RCC 7860 (cell line): ENCODE results near the gene MT1E.

Source experiments
- DNase-seq: peaks from one replicate; pipeline ENCODE4 v3.0.0-alpha.2; 2015; ENCODE audit warnings: low spot score
- FAIRE-seq: peaks from 2 replicates; lab custom pipeline; 2012; peaks lifted over from hg19 to GRCh38; lab: Jason Lieb, UNC

The MT1E gene

DNA sequence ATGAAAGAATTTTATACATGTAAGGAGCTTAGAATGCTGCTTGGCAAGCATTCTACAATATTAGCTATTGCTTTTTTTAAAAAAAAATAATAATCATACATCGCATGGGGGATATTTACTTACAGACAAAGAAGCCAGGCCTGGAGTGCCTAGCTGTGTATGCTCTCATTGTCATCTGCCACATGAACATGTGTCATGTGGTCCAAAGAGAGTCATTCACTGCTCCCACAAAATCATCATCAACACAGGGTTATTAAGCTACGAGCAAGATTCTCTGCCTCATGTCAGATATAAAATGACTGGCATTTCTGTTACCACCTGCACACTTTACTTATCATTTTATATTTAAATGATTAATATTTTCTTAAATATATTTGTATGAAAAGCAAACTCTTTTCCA is 1.9 kb upstream of the MT1E start:
- no peak for FAIRE-seq
- DNase-seq: no peak

DNA sequence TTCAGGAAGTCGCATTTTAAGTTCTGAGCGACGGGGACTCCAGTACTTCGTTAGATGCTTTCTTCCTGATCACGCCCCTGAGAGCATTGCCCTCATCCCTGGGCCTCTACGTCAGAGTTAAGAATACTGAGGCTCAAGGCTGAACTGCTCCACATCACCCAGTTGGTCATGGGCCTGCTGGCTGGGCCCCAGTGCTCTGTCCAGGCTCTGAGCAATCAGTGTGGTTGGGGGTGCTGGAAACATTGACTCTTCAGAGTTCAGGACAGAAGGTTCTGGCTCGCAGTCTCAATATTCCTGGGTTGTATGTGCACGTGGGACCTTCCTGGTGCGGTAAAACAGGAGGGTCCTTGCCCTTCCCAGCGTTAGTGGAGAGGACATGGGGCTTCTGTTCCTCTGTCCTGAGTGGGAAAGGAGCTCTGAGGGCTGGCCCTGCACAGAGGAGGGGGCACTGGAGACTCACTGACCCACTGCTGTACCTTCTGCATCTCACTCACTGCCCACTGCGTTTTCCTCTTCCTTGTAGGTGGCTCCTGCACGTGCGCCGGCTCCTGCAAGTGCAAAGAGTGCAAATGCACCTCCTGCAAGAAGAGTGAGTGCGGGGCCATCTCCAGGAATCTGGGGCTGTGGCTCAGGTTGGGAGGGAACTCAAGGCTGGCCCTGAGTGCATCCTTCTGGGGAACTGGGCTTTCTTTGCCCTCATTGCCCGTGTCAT is 518 bp downstream of the MT1E start:
- FAIRE-seq (no peak), DNase-seq (peak; percentile 53)

DNA sequence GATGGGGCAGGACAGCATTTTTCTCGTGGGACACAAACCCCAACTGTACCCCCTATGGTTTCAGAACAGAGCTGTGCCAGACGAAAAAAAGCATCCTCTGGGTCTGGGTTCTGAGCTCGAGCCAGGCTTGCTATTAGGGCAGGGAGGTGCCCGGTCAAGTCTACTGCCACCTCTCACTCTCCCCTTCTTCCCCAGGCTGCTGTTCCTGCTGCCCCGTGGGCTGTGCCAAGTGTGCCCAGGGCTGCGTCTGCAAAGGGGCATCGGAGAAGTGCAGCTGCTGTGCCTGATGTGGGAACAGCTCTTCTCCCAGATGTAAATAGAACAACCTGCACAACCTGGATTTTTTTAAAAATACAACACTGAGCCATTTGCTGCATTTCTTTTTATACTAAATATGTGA is 1.1 kb downstream of the MT1E start:
- FAIRE-seq (no peak), DNase-seq (no peak)

DNA sequence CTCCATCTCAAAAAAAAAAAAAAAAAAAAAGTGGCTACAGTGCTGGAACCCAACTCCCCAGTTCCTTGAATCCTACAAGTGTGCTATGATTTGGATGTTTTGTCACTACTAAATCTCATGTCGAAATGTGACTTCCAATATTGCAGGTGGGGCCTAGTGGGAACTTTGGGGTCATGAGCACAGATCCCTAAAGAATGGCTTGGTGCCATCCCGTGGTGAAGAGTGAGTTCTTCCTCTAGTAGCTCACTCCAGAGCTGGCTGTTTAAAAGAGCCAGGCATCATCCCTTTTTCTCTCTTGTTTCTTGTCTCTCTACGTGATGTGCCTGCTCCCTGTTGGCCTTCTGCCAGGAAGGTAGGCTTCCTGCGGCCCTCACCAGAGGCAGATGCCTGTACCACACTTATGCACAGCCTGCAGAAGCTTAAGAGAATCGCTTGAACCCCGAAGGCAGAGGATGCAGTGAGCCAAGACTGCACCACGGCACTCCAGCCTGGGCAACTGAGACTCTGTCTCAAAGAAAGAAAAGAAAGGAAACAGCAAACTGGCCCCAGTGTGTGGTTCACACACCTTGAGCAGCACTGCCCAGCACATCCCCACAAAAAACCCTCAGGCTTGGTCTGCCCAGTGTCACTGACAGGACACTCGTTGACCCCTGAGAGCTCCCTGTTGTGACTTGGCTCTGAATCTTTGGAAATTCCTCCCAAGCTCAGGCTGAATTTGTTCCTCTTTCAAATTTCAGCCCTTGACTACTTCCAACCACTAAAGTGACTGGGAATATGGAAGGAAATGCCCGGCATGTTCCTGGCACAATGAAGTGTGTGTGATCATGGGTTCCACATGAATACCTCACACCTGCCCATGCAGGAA is 3.1 kb downstream of the MT1E start:
- FAIRE-seq: no peak
- no peak for DNase-seq

DNA sequence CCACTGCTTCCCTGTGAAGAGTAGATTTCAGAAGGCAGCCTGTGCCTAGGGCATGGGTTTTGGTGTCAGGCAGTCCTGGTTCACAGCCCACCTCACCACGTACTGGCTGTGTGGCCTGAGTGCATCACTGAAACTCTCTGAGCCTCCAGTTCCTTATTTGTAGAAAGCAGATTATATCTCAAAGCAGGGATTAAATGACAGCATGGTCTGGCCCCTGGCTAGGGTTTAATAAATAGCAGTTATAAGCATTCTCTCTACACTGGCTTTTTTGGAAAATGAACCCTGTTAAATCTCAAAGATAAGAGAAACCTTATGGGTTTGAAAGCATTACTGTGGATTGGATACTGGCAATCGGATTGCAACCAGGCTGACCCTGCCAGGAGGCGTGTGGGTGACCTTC is 4.0 kb downstream of the MT1E start:
- FAIRE-seq (no peak), DNase-seq (no peak)

DNA sequence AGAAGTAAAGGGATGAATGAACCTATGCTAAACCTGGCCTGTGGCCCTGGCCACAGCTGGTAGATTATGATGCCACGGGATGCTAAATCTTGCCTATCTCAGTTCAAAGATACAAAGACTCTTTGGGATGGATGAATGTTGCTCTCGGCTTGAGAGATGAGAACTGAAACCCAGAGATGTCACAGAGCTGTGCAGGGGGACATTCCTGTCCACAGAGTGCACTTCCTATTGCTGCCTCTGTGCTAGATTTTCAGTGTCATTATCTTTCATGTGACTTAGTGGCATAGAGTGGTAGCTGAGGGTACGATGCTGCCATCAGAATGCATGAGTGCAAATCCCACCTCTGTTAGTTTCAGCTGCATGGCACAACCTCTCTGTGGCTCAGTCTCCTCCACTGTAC is 4.6 kb downstream of the MT1E start:
- DNase-seq (no peak), FAIRE-seq (no peak)

DNA sequence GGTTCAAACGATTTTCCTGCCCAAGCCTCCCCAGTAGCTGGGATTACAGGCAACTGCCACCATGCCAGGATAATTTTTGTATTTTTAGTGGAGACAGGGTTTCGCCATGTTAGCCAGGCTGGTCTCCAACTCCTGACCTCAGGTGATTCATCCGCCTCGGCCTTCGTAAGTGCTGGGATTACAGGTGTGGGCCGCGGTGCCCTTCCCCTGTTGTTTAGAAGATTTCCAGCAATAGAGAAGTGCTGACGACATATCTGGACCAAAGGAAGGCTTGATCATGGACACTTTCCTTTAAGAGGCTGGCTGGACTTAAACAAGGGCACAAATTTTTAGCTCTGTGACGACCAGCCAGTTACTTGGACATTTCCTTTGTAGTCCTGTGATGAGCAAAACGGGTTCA is 5.6 kb downstream of the MT1E start:
- DNase-seq (no peak), FAIRE-seq (no peak)

DNA sequence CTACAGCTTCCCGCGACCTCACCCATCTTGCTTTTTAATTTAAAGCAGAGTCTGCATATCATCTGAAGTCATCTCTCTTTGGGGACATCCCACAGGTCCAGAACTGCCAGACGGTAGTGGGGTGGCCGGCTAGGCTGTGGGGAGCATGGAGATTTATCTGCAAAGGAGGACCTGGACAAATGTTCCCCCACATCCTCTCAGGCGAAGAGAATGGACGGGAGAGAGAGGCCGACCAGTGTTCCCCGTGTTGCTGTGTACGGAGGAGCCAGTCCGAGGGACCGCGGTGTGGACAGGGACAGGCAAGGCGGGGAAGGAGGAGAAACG is 6.2 kb downstream of the MT1E start:
- FAIRE-seq: no peak

DNA sequence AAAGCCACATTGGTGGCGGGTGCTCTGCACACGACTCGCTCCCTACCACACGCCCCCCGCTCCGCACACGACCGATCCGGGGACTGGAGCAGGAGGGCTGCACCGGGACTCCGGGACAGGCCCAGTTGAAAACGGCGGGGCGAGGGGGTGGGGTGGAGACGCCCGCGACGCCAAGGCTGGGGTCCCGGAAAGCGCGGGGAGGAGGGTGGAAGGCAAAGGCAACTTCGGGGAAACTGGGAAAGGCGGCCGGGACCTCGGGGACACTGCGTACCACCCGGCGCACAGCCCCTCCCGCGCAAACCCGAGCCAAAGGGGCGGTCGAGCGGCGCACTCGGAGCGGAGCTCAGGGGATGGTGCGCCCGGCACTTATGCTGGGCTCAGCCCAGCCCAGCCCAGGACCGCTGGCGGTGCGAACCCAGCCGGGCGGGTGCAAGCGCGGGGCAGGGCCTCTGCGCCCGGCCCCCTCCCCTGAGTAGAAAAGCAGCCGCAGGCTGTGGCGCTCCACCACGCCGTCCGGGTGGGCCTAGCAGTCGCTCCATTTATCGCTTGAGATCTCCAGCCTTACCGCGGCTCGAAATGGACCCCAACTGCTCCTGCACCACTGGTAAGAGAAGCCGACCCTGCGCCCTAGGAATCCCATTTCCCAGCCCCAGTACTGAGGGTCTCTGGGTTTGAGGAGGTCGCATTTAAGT is 6.7 kb downstream of the MT1E start, which contains the start of gene MT1M:
TSS of gene MT1M (plus strand) at position 504 of the 692 bp plus-strand sequence. CDS start at position 577, 73 bp downstream.
- FAIRE-seq: no peak
- DNase-seq: no peak

More for the DNA sequence above, 6.2 kb downstream of the MT1E start:
- DNase-seq: no peak

DNA sequence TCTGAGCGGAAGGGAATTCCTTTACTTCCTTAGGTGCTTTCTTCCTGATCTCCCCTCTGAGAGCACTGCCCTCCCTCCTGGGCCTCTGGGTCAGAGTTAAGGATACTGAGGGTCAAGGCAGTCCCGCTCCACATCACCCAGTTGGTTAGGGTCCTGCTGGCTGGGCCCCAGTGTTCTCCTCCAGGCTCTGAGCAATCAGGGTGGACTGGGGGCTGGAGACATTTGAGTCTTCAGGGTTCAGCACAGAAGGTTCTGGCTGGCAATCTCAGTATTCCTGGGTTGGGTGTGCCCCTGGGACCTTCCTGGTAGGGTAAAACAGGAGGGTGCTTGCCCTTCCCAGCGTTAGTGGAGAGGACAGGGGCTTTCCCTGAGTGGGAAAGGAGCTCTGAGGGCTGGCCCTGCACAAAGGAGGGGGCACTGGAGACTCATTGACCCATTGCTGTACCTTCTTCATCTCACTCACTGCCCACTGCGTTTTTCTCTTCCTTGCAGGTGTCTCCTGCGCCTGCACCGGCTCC is 7.3 kb downstream of the MT1E start:
- no peak for FAIRE-seq

DNA sequence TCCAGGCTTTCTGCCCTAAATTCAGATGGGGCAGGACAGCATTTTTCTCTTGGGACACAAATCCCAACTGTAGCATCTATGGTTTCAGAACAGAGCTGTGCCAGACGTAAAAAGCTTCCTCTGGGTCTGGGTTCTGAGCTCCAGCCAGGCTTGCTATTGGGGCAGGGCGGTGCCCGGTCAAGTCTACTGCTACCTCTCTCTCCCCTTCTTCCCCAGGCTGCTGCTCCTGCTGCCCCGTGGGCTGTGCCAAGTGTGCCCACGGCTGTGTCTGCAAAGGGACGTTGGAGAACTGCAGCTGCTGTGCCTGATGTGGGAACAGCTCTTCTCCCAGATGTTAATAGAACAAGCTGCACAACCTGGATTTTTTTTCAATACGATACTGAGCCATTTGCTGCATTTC is 8.0 kb downstream of the MT1E start:
- no peak for FAIRE-seq
- no peak for DNase-seq

More for the DNA sequence above, 7.3 kb downstream of the MT1E start:
- no peak for DNase-seq

DNA sequence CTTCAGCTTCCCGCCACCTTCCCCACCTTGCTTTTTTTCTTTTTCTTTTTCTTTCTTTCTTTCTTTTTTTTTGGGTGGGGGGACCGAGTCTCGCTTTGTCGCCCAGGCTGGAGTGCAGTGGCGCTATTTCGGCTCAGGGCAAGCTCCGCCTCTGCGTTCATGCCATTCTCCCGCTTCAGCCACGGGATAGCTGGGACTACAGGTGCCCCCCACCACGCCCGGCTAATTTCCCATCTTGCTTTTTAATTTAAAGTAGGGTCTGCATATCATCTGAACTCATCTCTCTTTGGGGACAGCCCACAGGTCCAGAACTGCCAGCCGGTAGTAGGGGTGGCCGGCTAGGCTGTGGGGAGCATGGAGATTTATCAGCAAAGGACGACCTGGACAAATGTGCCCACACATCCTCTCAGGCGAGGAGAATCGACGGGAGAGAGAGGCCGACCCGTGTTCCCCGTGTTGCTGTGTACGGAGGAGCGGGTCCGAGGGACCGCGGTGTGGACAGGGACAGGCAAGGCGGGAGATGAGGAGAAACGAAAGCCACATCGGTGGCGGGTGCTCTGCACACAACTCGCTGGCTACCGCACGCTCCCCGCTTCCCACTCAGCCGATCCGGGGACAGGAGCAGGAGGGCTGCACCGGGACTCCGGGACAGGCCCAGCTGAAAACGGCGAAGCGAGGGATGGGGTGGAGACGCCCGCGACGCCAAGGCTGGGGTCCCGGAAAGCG is 9.3 kb downstream of the MT1E start:
- FAIRE-seq (no peak), DNase-seq (no peak)

DNA sequence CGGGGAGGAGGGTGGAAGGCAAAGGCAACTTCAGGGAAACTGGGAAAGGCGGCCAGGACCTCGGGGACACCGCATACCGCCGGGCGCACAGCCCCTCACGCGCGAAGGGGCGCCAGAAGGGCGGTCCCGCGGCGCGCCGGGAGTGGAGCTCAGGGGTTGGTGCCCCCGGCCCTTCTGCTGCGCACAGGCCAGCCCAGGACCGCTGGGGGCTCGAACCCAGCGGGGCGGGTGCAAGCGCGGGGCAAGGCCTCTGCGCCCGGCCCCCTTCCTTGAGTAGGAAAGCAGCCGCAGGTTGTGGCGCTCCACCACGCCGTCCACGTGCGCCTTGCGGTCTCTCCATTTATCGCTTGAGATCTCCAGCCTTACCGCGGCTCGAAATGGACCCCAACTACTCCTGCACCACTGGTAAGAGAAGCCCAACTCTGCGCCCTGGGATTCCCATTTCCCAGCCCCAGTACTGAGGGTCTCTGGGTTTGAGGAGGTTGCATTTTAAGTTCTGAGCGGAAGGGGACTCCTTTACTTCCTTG is 9.9 kb downstream of the MT1E start:
- no peak for DNase-seq
- no peak for FAIRE-seq

DNA sequence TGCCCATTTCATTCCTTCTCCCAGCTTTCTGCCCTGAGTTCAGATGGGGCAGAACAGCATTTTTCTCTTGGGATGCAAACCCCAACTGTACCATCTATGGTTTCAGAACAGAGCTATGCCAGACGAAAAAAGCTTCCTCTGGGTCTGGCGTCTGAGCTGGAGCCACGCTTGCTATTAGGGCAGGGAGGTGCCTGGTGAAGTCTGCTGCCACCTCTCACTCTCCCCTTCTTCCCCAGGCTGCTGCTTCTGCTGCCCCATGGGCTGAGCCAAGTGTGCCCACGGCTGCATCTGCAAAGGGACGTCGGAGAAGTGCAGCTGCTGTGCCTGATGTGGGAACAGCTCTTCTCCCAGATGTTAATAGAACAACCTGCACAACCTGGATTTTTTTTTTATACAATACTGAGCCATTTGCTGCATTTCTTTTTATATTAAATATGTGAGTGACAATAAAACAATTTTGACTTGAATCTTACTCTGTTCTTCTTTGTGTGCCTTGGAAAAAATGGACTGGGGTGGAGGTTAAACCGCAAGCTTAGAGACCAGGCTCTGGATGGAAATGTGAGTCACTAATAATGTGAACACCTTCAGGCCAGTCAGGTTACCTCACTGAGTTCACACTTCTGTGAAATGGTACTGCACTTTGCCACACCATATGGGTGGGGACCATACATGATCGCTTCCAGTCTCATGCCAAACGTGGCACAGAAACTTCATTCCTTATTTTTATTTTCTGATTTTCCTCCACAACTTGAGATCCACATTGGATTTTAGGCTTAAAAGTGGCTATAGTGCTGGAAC is 11.2 kb downstream of the MT1E start:
- DNase-seq: no peak
- FAIRE-seq: no peak

DNA sequence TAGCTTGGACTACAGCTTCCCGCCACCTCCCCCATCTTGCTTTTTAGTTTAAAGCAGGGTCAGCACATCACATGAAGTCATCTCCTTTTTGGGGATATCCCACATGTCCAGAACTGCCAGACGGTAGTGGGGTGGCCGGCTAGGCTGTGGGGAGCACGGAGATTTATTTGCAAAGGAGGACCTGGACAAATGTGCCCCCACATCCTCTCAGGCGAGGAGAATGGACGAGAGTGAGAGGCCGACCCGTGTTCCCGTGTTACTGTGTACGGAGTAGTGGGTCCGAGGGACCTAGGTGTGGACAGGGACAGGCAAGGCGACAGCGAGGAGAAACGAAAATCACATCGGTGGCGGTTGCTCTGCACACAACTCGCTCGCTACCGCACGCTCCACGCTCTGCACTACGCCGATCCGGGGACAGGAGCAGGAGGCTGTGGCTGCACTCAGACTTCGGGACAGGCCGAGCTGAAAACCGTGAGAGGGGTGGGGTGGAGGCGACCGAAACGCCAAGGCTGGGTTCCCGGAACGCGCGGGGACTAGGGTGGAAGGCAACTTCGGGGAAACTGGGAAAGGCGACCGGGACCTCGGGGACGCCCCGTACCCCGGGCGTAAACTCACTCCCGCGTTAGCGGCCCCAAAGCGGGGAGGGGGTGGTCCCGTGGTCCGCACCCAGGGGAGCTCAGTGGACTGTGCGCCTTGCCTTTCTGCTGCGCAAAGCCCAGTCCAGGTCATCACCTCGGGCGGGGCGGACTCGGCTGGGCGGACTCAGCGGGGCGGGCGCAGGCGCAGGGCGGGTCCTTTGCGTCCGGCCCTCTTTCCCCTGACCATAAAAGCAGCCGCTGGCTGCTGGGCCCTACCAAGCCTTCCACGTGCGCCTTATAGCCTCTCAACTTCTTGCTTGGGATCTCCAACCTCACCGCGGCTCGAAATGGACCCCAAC is 12.5 kb downstream of the MT1E start, which contains the start of gene MT1A:
TSS of gene MT1A (plus strand) at position 853 of the 937 bp plus-strand sequence. CDS start at position 926, 73 bp downstream.
- no peak for FAIRE-seq

DNA sequence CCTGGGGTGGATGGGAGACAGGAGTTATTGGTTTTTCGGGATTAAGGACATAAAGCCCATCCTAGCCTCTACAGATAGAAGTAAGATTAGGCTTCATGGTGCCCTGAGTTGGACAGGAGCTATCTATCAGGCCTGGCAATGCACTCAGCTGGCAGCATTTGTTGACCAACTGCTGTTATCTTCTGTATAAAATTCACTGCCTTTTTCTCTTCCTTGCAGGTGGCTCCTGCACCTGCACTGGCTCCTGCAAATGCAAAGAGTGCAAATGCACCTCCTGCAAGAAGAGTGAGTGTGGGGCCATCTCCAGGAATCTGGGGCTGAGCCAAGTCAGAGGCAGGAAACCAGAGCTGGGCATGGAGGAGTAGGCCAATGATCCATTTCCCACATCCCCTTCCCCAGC is 13.5 kb downstream of the MT1E start:
- FAIRE-seq (no peak), DNase-seq (no peak)

More for the DNA sequence above, 12.5 kb downstream of the MT1E start, which contains the start of gene MT1A:
- DNase-seq: no peak

DNA sequence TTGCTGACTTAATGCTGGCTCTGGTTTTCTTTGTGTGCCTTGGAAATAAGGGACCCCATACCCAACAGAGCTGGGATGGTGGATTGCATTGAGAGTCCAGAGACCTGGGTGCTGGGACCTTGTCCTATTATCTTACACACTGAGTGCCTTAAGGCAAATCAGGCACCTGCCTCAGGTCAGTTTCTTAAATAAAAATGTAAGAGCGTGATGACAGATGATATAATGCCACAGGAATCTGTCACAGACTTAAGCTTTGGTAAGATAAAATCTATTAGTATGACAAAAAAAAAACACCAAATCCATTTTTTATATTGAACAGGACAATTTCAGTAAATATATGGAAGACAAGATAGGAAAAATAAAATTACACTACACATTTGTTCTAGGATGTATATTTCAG is 14.5 kb downstream of the MT1E start:
- FAIRE-seq: no peak
- no peak for DNase-seq

DNA sequence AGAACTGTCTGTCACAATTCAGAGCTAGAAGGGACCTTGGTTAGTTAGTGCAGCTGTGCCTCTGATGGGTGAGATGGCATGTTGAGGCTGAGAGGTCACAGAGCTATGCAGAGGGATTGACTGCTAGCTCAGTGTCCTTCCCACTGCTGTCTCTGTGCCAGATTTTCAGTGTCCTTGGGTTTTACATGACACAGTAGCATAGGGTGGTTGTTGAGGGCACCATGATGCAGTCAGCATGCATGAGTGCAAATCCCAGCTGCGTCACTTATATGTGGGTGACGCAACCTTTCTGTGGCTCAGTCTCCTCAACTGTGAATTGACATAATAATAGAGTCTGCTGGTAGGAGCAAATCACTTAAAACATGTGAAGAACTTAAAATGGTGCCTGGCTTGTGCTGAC is 15.6 kb downstream of the MT1E start:
- DNase-seq (no peak), FAIRE-seq (no peak)
